Subcutaneous abdominal adipose tissue (tissue), 5 donors: Measurements from ENCODE around the gene AHNAK.
"Not testable (repeated sequence)": the region's sequence is repeated elsewhere in the genome, so short reads cannot be mapped to it uniquely, and the experiment has no call there.

Experiments used
- H3K27ac ChIP-seq: one replicate; pipeline ENCODE4 v1.7.0; 2013; ENCODE audit warnings: low read depth, mild to moderate bottlenecking, inconsistent platforms, low read length, moderate library complexity
- H3K27me3 ChIP-seq, 5 donors: one replicate each; pipeline ENCODE4 v1.7.0; 2013; ENCODE audit warnings: low read length in 5 of 5, inconsistent platforms in 1 of 5; ENCODE audit not compliant: control insufficient read depth in 5 of 5, insufficient read depth in 4 of 5
- H3K36me3 ChIP-seq, 5 donors: one replicate each; pipeline ENCODE4 v1.7.0; 2013; ENCODE audit warnings: low read length in 5 of 5; ENCODE audit not compliant: control insufficient read depth in 5 of 5, insufficient read depth in 5 of 5
- H3K4me1 ChIP-seq, 5 donors: one replicate each; pipeline ENCODE4 v1.7.0; 2013; ENCODE audit warnings: low read length in 5 of 5, mild to moderate bottlenecking in 3 of 5, moderate library complexity in 1 of 5; ENCODE audit not compliant: control insufficient read depth in 5 of 5, insufficient read depth in 5 of 5
- H3K4me3 ChIP-seq, 5 donors: one replicate each; pipeline ENCODE4 v1.7.0; 2013; ENCODE audit warnings: low read length in 5 of 5, low read depth in 1 of 5
- H3K9ac ChIP-seq, 5 donors: one replicate each; pipeline ENCODE4 v1.7.0; 2013; ENCODE audit warnings: low read length in 5 of 5, mild to moderate bottlenecking in 4 of 5, moderate library complexity in 3 of 5
- H3K9me3 ChIP-seq, 5 donors: one replicate each; pipeline ENCODE4 v1.7.0; 2013; ENCODE audit warnings: low read length in 5 of 5; ENCODE audit not compliant: control insufficient read depth in 5 of 5
- donor health status: healthy.
- donor health status: healthy.
- donor health status: healthy.
- donor health status: healthy.
- donor health status: healthy.

Gene AHNAK, protein sequence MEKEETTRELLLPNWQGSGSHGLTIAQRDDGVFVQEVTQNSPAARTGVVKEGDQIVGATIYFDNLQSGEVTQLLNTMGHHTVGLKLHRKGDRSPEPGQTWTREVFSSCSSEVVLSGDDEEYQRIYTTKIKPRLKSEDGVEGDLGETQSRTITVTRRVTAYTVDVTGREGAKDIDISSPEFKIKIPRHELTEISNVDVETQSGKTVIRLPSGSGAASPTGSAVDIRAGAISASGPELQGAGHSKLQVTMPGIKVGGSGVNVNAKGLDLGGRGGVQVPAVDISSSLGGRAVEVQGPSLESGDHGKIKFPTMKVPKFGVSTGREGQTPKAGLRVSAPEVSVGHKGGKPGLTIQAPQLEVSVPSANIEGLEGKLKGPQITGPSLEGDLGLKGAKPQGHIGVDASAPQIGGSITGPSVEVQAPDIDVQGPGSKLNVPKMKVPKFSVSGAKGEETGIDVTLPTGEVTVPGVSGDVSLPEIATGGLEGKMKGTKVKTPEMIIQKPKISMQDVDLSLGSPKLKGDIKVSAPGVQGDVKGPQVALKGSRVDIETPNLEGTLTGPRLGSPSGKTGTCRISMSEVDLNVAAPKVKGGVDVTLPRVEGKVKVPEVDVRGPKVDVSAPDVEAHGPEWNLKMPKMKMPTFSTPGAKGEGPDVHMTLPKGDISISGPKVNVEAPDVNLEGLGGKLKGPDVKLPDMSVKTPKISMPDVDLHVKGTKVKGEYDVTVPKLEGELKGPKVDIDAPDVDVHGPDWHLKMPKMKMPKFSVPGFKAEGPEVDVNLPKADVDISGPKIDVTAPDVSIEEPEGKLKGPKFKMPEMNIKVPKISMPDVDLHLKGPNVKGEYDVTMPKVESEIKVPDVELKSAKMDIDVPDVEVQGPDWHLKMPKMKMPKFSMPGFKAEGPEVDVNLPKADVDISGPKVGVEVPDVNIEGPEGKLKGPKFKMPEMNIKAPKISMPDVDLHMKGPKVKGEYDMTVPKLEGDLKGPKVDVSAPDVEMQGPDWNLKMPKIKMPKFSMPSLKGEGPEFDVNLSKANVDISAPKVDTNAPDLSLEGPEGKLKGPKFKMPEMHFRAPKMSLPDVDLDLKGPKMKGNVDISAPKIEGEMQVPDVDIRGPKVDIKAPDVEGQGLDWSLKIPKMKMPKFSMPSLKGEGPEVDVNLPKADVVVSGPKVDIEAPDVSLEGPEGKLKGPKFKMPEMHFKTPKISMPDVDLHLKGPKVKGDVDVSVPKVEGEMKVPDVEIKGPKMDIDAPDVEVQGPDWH (N-terminal part only)

DNA sequence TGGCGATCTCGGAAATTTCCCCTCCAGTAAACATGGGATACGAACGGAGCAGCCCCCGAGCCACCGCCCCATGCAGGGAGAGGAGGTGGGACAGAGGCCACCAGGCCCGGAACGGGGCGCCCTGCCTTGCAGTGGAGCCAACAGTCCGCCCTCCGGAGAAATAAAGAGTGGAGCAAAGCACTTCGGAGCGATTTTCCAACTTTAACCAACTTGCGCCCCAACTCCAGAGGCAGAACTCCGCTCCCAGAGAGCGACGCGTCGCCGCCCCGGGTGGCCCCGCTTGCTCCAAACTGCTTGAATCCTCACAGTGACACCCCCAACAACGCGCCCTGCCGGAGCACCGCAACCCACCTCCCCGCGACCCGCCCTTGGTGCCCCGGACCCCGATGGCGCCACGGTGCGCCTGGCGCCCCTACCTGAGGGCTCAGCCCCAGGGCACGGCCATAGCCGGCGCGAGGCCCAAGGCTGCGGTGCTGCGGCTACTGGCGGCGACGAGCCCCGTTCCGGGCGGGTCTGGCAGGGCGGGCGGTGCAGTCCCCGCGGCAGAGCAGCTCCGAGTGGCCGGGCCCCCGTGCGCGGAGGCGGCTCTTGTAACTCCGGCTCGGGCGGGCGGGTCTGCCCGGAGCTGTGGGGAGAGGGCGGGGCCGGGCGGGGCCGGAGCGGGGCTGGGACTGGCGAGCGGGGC lies at the start of gene AHNAK:
Gene AHNAK (minus strand): TSS at position 563 of the 685 bp plus-strand sequence. CDS start 10,708 bp downstream, outside the sequence.
- Histone ChIP-seq H3K27ac (peak within 1 kb of the TSS; percentile 100), H3K36me3 (peaks cover 0 to 4% (median 3%) of the 10 kb centered on the region in 5 donors), H3K4me3 (peak within 1 kb of the TSS; percentile 93 to 100 (median 97)), H3K4me1 (peaks cover 10 to 83% (median 58%) of the 10 kb centered on the region in 5 donors), H3K9me3 (no peaks in the 10 kb centered on the region), H3K9ac (peak within 1 kb of the TSS; percentile 87 to 99 (median 99)), H3K27me3 (no peaks in the 10 kb centered on the region)

DNA sequence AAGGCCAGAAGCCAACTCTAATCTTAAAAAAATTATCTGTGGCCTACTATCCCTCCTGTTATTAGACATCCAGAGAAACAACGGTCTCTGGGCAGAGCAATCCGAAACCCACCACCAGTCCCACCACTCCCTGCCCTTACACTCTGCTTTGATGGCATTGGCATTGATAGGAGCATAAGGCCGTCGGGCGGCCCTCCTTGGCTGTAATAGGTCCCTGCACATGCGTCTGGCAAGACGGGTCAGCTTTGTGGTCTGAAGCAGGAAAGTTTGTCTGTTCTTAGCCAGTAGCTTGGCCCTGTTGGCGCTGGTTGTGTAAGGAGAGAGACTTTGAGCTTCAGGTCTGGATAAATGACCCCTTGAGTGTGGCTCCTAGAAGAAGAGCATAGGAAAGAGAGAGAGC lies 48.5 kb upstream of the AHNAK start:
- H3K9ac ChIP-seq, result no peak overlapping the region
- peaks cover 3 to 56% (median 48%) of the 10 kb centered on the region in 5 donors for H3K36me3 ChIP-seq
- no peaks in the 10 kb centered on the region for H3K9me3 ChIP-seq
- no peak overlapping the region for H3K27ac ChIP-seq
- H3K4me3 ChIP-seq, result no peak overlapping the region
- H3K27me3 ChIP-seq, result no peaks in the 10 kb centered on the region
- H3K4me1 ChIP-seq, result peaks cover 13 to 52% (median 44%) of the 10 kb centered on the region in 5 donors

DNA sequence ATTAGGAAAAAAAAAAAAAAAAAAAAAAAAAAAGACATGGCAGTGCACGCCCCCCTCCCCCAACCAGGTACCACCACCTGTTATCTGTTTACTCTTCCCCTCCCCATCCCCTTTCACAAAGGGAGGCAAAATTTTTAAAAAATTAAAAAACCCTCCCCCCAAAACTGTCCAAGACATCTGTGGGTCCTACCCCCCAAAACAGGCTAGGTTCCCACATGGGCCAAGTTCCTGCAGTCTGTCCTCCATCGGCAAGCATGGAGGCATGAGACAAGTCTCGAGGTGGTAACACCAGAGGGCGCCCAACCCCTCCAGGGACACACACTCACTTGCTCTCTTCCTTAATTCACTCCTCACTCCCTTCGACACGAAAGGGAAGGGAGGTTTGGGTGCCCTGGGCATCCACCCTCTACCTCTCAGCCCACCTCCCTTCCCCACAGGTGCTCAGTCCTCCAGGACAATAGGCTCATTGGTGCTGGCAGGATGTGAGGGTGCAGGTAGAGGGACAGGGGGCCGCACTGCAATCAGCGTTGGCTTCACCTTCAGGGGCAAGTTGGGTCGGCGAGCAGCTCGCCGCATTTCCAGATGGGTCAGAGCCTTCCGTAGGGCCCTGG lies 46.9 kb upstream of the AHNAK start:
- Histone ChIP-seq H3K4me1 (peaks cover 2 to 42% (median 32%) of the 10 kb centered on the region in 5 donors), H3K36me3 (peaks cover 3 to 55% (median 51%) of the 10 kb centered on the region in 5 donors), H3K9ac (no peak overlapping the region), H3K27me3 (no peaks in the 10 kb centered on the region), H3K27ac (peak overlapping the region; percentile 96), H3K4me3 (no peak overlapping the region), H3K9me3 (no peaks in the 10 kb centered on the region)

DNA sequence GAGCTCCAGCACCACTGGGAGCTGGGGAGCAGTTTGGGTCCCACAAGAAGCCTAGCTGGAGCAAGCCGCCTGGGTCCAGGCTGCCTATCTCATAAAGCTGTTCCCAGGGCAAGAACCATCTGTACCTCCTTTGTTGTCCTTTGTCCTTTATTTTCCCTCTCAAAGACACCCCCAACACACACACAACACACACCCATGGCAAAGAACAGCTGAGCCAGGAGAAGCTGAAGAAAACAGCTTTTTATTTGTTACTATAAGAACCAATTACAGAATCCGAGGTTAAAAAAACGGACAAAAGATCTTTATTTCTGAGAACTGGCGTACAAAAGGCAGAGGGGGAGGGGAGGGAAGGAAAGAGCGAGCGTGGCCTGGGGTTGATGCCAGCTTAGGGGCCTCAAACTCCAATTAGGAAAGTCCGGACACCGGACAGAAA lies 46.4 kb upstream of the AHNAK start:
- H3K9ac ChIP-seq, result peak overlapping the region in 4 of 5 donors; percentile 32 to 98 (median 84)
- H3K27ac ChIP-seq, result peak overlapping the region; percentile 96
- no peaks in the 10 kb centered on the region for H3K9me3 ChIP-seq
- H3K36me3 ChIP-seq, result peaks cover 3 to 55% (median 49%) of the 10 kb centered on the region in 5 donors
- H3K27me3 ChIP-seq, result no peaks in the 10 kb centered on the region
- H3K4me3 ChIP-seq, result no peak overlapping the region
- peaks cover 2 to 39% (median 31%) of the 10 kb centered on the region in 5 donors for H3K4me1 ChIP-seq

DNA sequence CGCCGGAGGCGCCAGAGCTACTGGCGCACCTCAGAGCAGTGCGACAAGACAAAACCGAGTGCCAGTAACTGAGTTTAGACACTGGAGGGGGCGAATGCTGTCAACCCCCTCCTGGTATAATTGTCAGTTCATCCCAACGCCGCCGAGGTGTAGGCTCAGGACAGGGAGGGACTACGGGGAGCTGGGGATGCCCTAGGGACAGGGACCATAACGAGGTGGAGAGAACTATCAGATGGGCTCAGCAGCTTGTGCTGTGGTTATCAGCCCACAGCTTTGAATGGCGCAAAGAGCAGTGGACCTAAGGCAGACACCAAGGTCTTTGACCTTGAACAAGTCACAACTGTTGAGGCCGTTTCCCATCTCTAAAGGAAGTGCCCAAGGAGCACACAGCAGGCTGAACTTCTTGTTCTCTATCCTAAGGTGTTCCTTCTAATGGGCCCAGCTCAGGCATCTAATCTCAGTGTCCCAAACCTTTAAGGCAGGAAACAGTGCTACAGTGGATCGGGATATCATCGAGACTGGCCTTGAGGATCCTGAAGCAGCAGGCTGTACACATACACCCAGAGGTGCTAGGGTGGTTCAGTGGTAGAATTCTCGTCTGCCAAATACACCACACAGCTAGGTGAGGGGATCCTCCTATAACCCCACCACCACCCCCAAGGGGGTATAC lies 45.7 kb upstream of the AHNAK start:
- H3K4me3 ChIP-seq, result peak overlapping the region; percentile 53 to 93 (median 86)
- H3K27me3 ChIP-seq, result no peaks in the 10 kb centered on the region
- peaks cover 10 to 55% (median 49%) of the 10 kb centered on the region in 5 donors for H3K36me3 ChIP-seq
- H3K9ac ChIP-seq, result peak overlapping the region; percentile 41 to 98 (median 90)
- H3K27ac ChIP-seq, result peak overlapping the region; percentile 96
- no peaks in the 10 kb centered on the region for H3K9me3 ChIP-seq
- H3K4me1 ChIP-seq, result peaks cover 2 to 39% (median 31%) of the 10 kb centered on the region in 5 donors

DNA sequence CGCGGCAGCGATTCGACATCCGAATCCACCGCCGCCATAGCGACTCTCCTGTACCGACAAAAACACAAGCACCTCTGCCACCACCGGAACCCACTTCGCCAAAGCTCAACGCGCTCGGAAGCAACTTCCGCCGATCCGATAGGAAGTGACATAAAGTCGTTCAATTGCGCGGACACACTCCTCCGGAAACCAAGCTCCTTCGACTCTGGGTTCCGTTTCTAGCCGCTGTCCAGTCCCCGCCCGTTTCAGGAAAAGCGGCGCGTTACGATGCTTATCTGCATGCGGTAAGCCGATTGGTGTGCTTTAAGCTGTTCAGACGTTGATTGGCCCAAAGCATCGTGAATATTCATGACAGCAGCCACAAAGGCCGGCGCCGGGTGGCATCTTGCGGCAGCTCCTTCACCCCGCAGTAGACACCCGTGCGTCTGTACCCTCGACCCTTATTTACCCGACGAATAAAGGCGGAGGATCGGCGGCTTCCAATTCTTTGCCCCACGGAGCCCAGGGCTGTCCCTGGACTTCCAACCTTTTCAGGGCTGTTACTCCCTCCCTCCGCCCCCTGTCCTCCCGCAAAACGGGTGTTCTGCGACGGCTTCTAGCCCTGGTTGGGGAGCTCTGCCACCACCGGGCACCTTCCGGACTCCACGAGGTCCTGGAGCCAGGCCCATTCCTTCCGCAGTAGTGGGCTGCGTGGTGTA lies 45.0 kb upstream of the AHNAK start, which contains the start of gene TUT1:
Gene TUT1 (minus strand): TSS at position 76 of the 698 bp plus-strand sequence. CDS start 38 bp downstream, at position 38.
- Histone ChIP-seq H3K27me3 (no peaks in the 10 kb centered on the region), H3K4me3 (peak within 1 kb of the TSS; percentile 80 to 93 (median 86)), H3K4me1 (peaks cover 2 to 39% (median 31%) of the 10 kb centered on the region in 5 donors), H3K36me3 (peaks cover 10 to 51% (median 45%) of the 10 kb centered on the region in 5 donors), H3K9me3 (no peaks in the 10 kb centered on the region), H3K27ac (peak within 1 kb of the TSS; percentile 96), H3K9ac (peak within 1 kb of the TSS; percentile 92 to 98 (median 95))

DNA sequence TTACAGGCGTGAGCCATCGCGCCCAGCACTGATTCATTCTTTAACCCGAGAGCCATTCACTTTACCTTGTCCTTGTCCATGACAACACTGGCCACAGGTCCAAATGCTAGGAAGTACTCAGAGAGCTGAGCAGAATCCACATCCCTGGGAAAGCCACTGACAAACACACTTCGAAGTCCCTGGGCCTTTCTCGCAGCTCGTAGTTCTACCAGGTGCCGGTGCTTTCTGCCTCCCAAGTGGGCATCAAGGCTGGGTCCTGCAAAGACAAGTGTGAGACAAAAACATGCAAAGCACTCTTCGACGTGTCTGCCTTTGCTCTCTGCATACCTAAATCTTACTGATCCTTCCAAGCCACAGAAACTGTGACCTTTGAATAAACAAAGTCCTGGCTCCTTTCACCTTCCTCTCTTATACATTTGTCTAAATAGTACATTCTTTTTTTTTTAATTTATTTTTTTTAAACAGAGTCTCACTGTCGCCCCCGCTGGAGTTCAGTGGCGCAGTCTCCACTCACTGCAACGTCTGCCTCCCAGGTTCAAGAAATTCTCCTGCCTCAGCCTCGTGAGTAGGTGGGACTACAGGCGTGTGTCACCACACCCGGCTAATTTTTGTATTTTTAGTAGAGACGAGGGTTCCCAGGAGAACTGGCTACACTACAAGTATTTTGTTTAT lies 42.5 kb upstream of the AHNAK start:
- Histone ChIP-seq H3K27ac (no peak overlapping the region), H3K27me3 (no peaks in the 10 kb centered on the region), H3K9me3 (no peaks in the 10 kb centered on the region), H3K9ac (no peak overlapping the region), H3K36me3 (peaks cover 10 to 40% (median 28%) of the 10 kb centered on the region in 5 donors), H3K4me1 (peaks cover 2 to 38% (median 31%) of the 10 kb centered on the region in 5 donors), H3K4me3 (no peak overlapping the region)

DNA sequence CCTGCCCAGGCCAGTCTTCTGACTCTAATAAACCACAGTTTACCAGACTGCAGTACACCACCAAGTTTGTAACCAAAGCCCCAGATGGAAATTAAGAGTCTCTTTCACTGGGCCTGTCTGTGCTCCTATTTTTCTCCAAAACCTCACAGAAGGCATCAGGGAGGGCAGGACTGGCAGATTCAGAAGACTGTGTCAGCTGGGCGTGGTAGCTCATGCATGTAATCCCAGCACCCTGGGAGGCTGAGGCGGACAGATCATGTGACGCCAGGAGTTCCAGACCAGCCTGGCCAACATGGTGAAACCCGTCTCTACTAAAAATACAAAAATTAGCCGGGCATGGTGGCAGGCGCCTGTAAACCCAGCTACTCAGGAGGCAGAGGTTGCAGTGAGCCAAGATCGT lies 38.8 kb upstream of the AHNAK start:
- H3K4me1 ChIP-seq, H3K27me3 ChIP-seq, H3K27ac ChIP-seq, H3K9ac ChIP-seq, H3K4me3 ChIP-seq, H3K9me3 ChIP-seq: not testable (repeated sequence)
- peaks cover 14 to 57% (median 32%) of the 10 kb centered on the region in 5 donors for H3K36me3 ChIP-seq
